Caco-2 (cell line): ENCODE results near the gene TMEM50B. TPM values are rescaled to one million over a fixed set of nuclear protein-coding genes. Genes with fewer than 3 reads are reported as not detected.

Source experiments
- BruUV-seq: library from RNA; stranded (reverse); fragments of 400-500 nt; replicated peaks from 2 replicates; lab custom pipeline; 2021; lab: Mats Ljungman, UMichigan
- CTCF ChIA-PET: fragments of 300-600 bp; sonication (Branson Sonifier 250); formaldehyde crosslinking; loops from one replicate; lab custom pipeline; 2022; ENCODE audit warnings: antibody characterized with exemption; lab: Charles Lee
- POLR2A ChIA-PET: fragments of 300-600 bp; sonication (Branson Sonifier 250); formaldehyde crosslinking; loops from one replicate; lab custom pipeline; 2022; ENCODE audit warnings: antibody characterized with exemption; lab: Charles Lee
- DNase-seq, 2 experiments: peaks; one replicate each; pipeline versions ENCODE4 v3.0.0 to v3.0.0-alpha.2; 2020 to 2022
- H3K27me3 ChIP-seq: replicated peaks from 2 replicates; pipeline ENCODE4 v1.6.0; 2011; ENCODE audit warnings: low read length; ENCODE audit not compliant: control insufficient read depth, insufficient read depth
- H3K36me3 ChIP-seq: 2 replicates; pipeline ENCODE4 v1.5.1; 2011; ENCODE audit warnings: low read length; ENCODE audit not compliant: control insufficient read depth, insufficient read depth
- H3K4me1 ChIP-seq: fragments of 250-450 bp; sonication (Bioruptor Pico); 2 replicates; pipeline ENCODE4 v1.5.1; 2020; ENCODE audit warnings: mild to moderate bottlenecking
- H3K4me3 ChIP-seq: 2 replicates; pipeline ENCODE4 v1.5.1; 2011; ENCODE audit warnings: low read depth, mild to moderate bottlenecking, control low read depth, low read length
- H3K9me3 ChIP-seq: fragments of 250-450 bp; sonication (Bioruptor Pico); 2 replicates; pipeline ENCODE4 v1.5.1; 2020; ENCODE audit warnings: mild to moderate bottlenecking, moderate library complexity
- H3K27ac Mint-ChIP-seq: one replicate; pipeline ENCODE4 v1.8.0; 2022; ENCODE audit warnings: mixed read lengths; ENCODE audit not compliant: unreplicated experiment
- H3K27me3 Mint-ChIP-seq: one replicate; pipeline ENCODE4 v1.8.0; 2022; ENCODE audit warnings: mixed read lengths; ENCODE audit not compliant: insufficient read depth, unreplicated experiment
- H3K36me3 Mint-ChIP-seq: one replicate; pipeline ENCODE4 v1.8.0; 2022; ENCODE audit warnings: mild to moderate bottlenecking, mixed read lengths; ENCODE audit not compliant: insufficient read depth, unreplicated experiment
- H3K4me1 Mint-ChIP-seq: one replicate; pipeline ENCODE4 v1.8.0; 2022; ENCODE audit warnings: low read depth, mixed read lengths; ENCODE audit not compliant: unreplicated experiment
- H3K4me3 Mint-ChIP-seq: one replicate; pipeline ENCODE4 v1.8.0; 2022; ENCODE audit warnings: mild to moderate bottlenecking, moderate library complexity, mixed read lengths; ENCODE audit not compliant: unreplicated experiment
- H3K9me3 Mint-ChIP-seq: one replicate; pipeline ENCODE4 v1.8.0; 2022; ENCODE audit warnings: mixed read lengths; ENCODE audit not compliant: unreplicated experiment
- intact Hi-C: fragments of 100-400 bp; cut with micrococcal nuclease; formaldehyde crosslinking; loops from one replicate; pipeline ENCODE4 v1.10.0; 2022; ENCODE audit not compliant: unreplicated experiment
- total RNA-seq: library from RNA; stranded (reverse); gene quantifications from 2 replicates; pipeline ENCODE4 v1.2.3, GENCODE V29; 2022
- TF ChIP-seq, protein P1 (sequence below), 2 experiments: fragments of 200-600 bp in 1 of 2; IDR thresholded peaks; 1 replicate in 1 of 2; 2 replicates in 1 of 2; pipeline versions ENCODE4 v1.5.1 to v1.8.0; 2011 to 2022; ENCODE audit warnings: antibody characterized with exemption in 1 of 2, control low read depth in 1 of 2, inconsistent platforms in 1 of 2, low read depth in 1 of 2, low read length in 1 of 2, mild to moderate bottlenecking in 1 of 2, moderate library complexity in 1 of 2; ENCODE audit not compliant: insufficient read depth in 1 of 2, severe bottlenecking in 1 of 2, unreplicated experiment in 1 of 2

Gene TMEM50B
- total RNA-seq, 1 experiment from 2014 or later: 25.9 TPM

DNA sequence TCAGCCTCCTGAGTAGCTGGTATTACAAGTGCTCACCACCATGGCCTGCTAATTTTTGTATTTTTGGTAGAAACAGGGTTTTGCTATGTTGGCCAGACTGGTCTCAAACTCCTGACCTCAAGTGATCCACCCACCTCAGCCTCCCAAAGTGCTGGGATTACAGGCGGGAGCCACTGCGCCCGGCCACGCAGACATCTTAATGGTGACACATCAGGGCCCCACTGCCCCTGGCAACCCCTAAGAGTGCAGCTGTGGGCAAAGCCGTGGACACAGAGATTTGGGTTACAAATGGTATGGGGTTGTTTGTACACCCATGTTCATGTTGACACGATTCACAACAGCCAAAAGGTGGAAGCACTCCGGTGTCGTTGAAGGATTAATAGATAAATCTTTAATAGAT, 46.8 kb downstream of the TMEM50B start:
- H3K27me3 ChIP-seq: no peaks in the 10 kb centered on the region
- H3K9me3 ChIP-seq: no peaks in the 10 kb centered on the region
- peaks cover 1% of the 10 kb centered on the region; the same call in 1 of the 2 replicates for H3K36me3 ChIP-seq
- DNase-seq: no peak
- CTCF ChIA-PET: no interaction called here
- Mint-ChIP-seq H3K27ac (no peak overlapping the region), H3K4me3 (no peak overlapping the region), H3K9me3 (no peaks in the 10 kb centered on the region), H3K27me3 (no peaks in the 10 kb centered on the region), H3K36me3 (peaks cover 84% of the 10 kb centered on the region), H3K4me1 (no peaks in the 10 kb centered on the region)
- no TSS peak for BruUV-seq
- H3K4me3 ChIP-seq: no peak overlapping the region
- intact Hi-C loops: no loop called here
- TF ChIP-seq, protein P1, sequence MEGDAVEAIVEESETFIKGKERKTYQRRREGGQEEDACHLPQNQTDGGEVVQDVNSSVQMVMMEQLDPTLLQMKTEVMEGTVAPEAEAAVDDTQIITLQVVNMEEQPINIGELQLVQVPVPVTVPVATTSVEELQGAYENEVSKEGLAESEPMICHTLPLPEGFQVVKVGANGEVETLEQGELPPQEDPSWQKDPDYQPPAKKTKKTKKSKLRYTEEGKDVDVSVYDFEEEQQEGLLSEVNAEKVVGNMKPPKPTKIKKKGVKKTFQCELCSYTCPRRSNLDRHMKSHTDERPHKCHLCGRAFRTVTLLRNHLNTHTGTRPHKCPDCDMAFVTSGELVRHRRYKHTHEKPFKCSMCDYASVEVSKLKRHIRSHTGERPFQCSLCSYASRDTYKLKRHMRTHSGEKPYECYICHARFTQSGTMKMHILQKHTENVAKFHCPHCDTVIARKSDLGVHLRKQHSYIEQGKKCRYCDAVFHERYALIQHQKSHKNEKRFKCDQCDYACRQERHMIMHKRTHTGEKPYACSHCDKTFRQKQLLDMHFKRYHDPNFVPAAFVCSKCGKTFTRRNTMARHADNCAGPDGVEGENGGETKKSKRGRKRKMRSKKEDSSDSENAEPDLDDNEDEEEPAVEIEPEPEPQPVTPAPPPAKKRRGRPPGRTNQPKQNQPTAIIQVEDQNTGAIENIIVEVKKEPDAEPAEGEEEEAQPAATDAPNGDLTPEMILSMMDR (IDR thresholded peaks at IDR 0.05; ENCODE audit: insufficient read depth in 1 of 2, low read depth in 1 of 2, low read length in 1 of 2, severe bottlenecking in 1 of 2, unreplicated experiment in 1 of 2): no peak
- POLR2A ChIA-PET: no interaction called here
- no peaks in the 10 kb centered on the region for H3K4me1 ChIP-seq

DNA sequence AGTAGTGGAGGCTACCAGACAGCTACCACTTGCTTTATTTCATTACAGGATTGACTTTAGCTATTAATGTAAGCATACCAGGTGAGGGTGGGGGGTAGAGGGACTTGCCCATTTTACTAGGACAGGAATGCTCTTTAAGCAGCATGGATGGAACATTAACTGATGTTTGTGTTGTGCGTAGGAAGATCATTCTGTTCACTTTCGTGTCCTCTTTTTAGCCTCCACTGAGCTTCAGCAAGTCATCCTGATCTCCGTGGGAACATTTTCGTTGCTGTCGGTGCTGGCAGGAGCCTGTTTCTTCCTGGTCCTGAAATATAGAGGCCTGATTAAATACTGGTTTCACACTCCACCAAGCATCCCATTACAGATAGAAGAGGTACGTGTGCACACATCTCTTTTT, 47.3 kb downstream of the TMEM50B start:
- DNase-seq: no peak
- Mint-ChIP-seq H3K4me1 (no peaks in the 10 kb centered on the region), H3K27me3 (no peaks in the 10 kb centered on the region), H3K36me3 (peaks cover 84% of the 10 kb centered on the region), H3K4me3 (no peak overlapping the region), H3K27ac (no peak overlapping the region), H3K9me3 (no peaks in the 10 kb centered on the region)
- POLR2A ChIA-PET: no interaction called here
- intact Hi-C loops: no loop called here
- BruUV-seq: no TSS peak
- CTCF ChIA-PET: no interaction called here
- Histone ChIP-seq H3K36me3 (peaks cover 1% of the 10 kb centered on the region; the same call in 1 of the 2 replicates), H3K4me1 (no peaks in the 10 kb centered on the region), H3K27me3 (no peaks in the 10 kb centered on the region), H3K9me3 (no peaks in the 10 kb centered on the region), H3K4me3 (no peak overlapping the region)
- TF ChIP-seq, protein P1 (IDR thresholded peaks at IDR 0.05; ENCODE audit: insufficient read depth in 1 of 2, low read depth in 1 of 2, low read length in 1 of 2, severe bottlenecking in 1 of 2, unreplicated experiment in 1 of 2): no peak

GRCh38 chr21:33430858-33431257, 48.9 kb downstream of the TMEM50B start:
- TF ChIP-seq, protein P1 (IDR thresholded peaks at IDR 0.05; ENCODE audit: insufficient read depth in 1 of 2, low read depth in 1 of 2, low read length in 1 of 2, severe bottlenecking in 1 of 2, unreplicated experiment in 1 of 2): no peak
- DNase-seq: no peak
- no peak overlapping the region for H3K27ac Mint-ChIP-seq
- POLR2A ChIA-PET: no interaction called here
- Histone ChIP-seq H3K4me3 (no peak overlapping the region), H3K9me3 (no peaks in the 10 kb centered on the region), H3K36me3 (peaks cover 2% of the 10 kb centered on the region; the same call in 1 of the 2 replicates), H3K4me1 (peaks cover under 1% of the 10 kb centered on the region; the same call in 1 of the 2 replicates), H3K27me3 (no peaks in the 10 kb centered on the region)
- H3K27me3 Mint-ChIP-seq: no peaks in the 10 kb centered on the region
- peaks cover 82% of the 10 kb centered on the region for H3K36me3 Mint-ChIP-seq
- no peaks in the 10 kb centered on the region for H3K9me3 Mint-ChIP-seq
- intact Hi-C loops: no loop called here
- H3K4me1 Mint-ChIP-seq: no peaks in the 10 kb centered on the region
- H3K4me3 Mint-ChIP-seq: no peak overlapping the region
- BruUV-seq: no TSS peak
- CTCF ChIA-PET: interaction anchor here (1.8 kb wide), 1 partner anchor 18 kb away, joined by 4 read pairs; no protein-coding TSS in a partner anchor
